IMR-90 (cell line): ENCODE measurements around the gene FGGY. TPM values are rescaled to one million over a fixed set of nuclear protein-coding genes. Genes with fewer than 3 reads are reported as not detected.

ENCODE experiments used
- ATAC-seq: fragments of 200-7000 bp; cut with Tn5 transposase; 2 replicates; pipeline ENCODE4 v1.9.1; 2020; ENCODE audit warnings: low read depth, mild to moderate bottlenecking, moderate library complexity
- BruUV-seq: library from RNA; stranded (reverse); fragments of 400-500 nt; replicated peaks from 2 replicates; lab custom pipeline; 2021; lab: Mats Ljungman, UMichigan
- CTCF ChIA-PET: fragments of 300-600 bp; formaldehyde crosslinking; extraction: SDS; loops from one replicate; lab custom pipeline; 2021; ENCODE audit warnings: antibody characterized with exemption; lab: Yijun Ruan, JAX
- POLR2A ChIA-PET: fragments of 300-600 bp; sonication (Branson Sonifier 250); formaldehyde crosslinking; loops from one replicate; lab custom pipeline; 2022; ENCODE audit warnings: antibody characterized with exemption; ENCODE audit not compliant: unreplicated experiment; lab: Charles Lee
- DNase-seq: peaks from one replicate; pipeline ENCODE4 v3.0.0; 2013
- H2AFZ ChIP-seq: replicated peaks from 2 replicates; pipeline ENCODE3; 2013; ENCODE audit warnings: low read length, mild to moderate bottlenecking; ENCODE audit not compliant: poor library complexity
- H2AK5ac ChIP-seq: 2 replicates; pipeline ENCODE4 v1.6.1; 2013; ENCODE audit warnings: low read depth, low read length, inconsistent platforms
- H2AK9ac ChIP-seq: replicated peaks from 2 replicates; pipeline ENCODE3; 2013; ENCODE audit warnings: mild to moderate bottlenecking, low read depth, low read length, moderate library complexity; ENCODE audit not compliant: poor library complexity
- H2BK120ac ChIP-seq: 2 replicates; pipeline ENCODE4 v1.6.1; 2013; ENCODE audit warnings: low read depth, low read length, inconsistent platforms
- H2BK15ac ChIP-seq: 3 replicates; pipeline ENCODE4 v1.6.1; 2013; ENCODE audit warnings: low read depth, low read length, inconsistent platforms
- H2BK20ac ChIP-seq: 2 replicates; pipeline ENCODE4 v1.6.1; 2013; ENCODE audit warnings: low read depth, mild to moderate bottlenecking, inconsistent platforms, low read length, moderate library complexity
- H2BK5ac ChIP-seq: 2 replicates; pipeline ENCODE4 v1.6.1; 2013; ENCODE audit warnings: mild to moderate bottlenecking, low read depth, low read length, inconsistent platforms; ENCODE audit not compliant: poor library complexity, severe bottlenecking
- H3K14ac ChIP-seq: replicated peaks from 2 replicates; pipeline ENCODE4 v1.6.1; 2013; ENCODE audit warnings: low read depth, low read length, inconsistent platforms
- H3K18ac ChIP-seq: 2 replicates; pipeline ENCODE4 v1.6.1; 2013; ENCODE audit warnings: low read depth, low read length, control low read depth
- H3K23ac ChIP-seq: 2 replicates; pipeline ENCODE4 v1.6.1; 2013; ENCODE audit warnings: low read depth, low read length, inconsistent platforms
- H3K27ac ChIP-seq: 2 replicates; pipeline ENCODE4 v1.5.1; 2013; ENCODE audit warnings: mild to moderate bottlenecking, control low read depth, low read length; ENCODE audit not compliant: insufficient read depth
- H3K27me3 ChIP-seq: 2 replicates; pipeline ENCODE4 v1.6.1; 2013; ENCODE audit warnings: low read length; ENCODE audit not compliant: control insufficient read depth, insufficient read depth
- H3K36me3 ChIP-seq: 2 replicates; pipeline ENCODE4 v1.6.1; 2013; ENCODE audit warnings: low read length, mixed read lengths; ENCODE audit not compliant: control insufficient read depth, insufficient read depth
- H3K4ac ChIP-seq: 2 replicates; pipeline ENCODE4 v1.6.1; 2013; ENCODE audit warnings: low read depth, low read length, inconsistent platforms
- H3K4me1 ChIP-seq: 2 replicates; pipeline ENCODE4 v1.6.1; 2013; ENCODE audit warnings: low read length, mixed read lengths; ENCODE audit not compliant: control insufficient read depth, insufficient read depth
- H3K4me2 ChIP-seq: 2 replicates; pipeline ENCODE4 v1.6.1; 2013; ENCODE audit warnings: low read depth, mild to moderate bottlenecking, control low read depth, low read length, moderate library complexity
- H3K4me3 ChIP-seq: 2 replicates; pipeline ENCODE4 v1.5.1; 2013; ENCODE audit warnings: low read depth, mild to moderate bottlenecking, control low read depth, low read length, moderate library complexity; ENCODE audit not compliant: insufficient read depth
- H3K56ac ChIP-seq: 2 replicates; pipeline ENCODE4 v1.6.1; 2013; ENCODE audit warnings: low read length, inconsistent platforms; ENCODE audit not compliant: insufficient read depth; ENCODE audit errors: extremely low read depth
- H3K79me1 ChIP-seq, 2 experiments: 2 replicates each; pipeline ENCODE4 v1.6.1; 2013; ENCODE audit warnings: low read length in 2 of 2, inconsistent platforms in 1 of 2, low read depth in 1 of 2
- H3K9ac ChIP-seq: 2 replicates; pipeline ENCODE4 v1.6.1; 2013; ENCODE audit warnings: low read depth, low read length, control low read depth
- H3K9me1 ChIP-seq: 2 replicates; pipeline ENCODE4 v1.6.1; 2013; ENCODE audit warnings: low read length, inconsistent platforms; ENCODE audit not compliant: insufficient read depth
- H3K9me3 ChIP-seq: 2 replicates; pipeline ENCODE4 v1.6.1; 2013; ENCODE audit warnings: low read length; ENCODE audit not compliant: control insufficient read depth, insufficient read depth
- H4K20me1 ChIP-seq: 2 replicates; pipeline ENCODE4 v1.6.1; 2013; ENCODE audit warnings: low read length, inconsistent platforms; ENCODE audit not compliant: insufficient read depth
- H4K5ac ChIP-seq: 2 replicates; pipeline ENCODE4 v1.6.1; 2013; ENCODE audit warnings: mild to moderate bottlenecking, low read depth, low read length, control low read depth
- H4K8ac ChIP-seq, 2 experiments: 2 replicates each; pipeline ENCODE4 v1.6.1; 2013; ENCODE audit warnings: low read depth in 2 of 2, low read length in 2 of 2, control low read depth in 1 of 2, inconsistent platforms in 1 of 2
- H4K91ac ChIP-seq: 2 replicates; pipeline ENCODE4 v1.6.1; 2013; ENCODE audit warnings: low read depth, low read length, inconsistent platforms; ENCODE audit not compliant: insufficient read depth
- MXI1 ChIP-seq: IDR thresholded peaks from 2 replicates; pipeline ENCODE4 v1.6.1; 2012; ENCODE audit warnings: low read depth, mild to moderate bottlenecking, low read length, moderate library complexity, borderline replicate concordance
- RCOR1 ChIP-seq: IDR thresholded peaks from 2 replicates; pipeline ENCODE4 v1.6.1; 2012; ENCODE audit warnings: mild to moderate bottlenecking, low read length, improper control_type of control experiment; ENCODE audit not compliant: insufficient replicate concordance
- SMC3 ChIP-seq: fragments of 150-350 bp; IDR thresholded peaks from 2 replicates; pipeline ENCODE4 v1.6.1; 2016; ENCODE audit warnings: low read depth, mild to moderate bottlenecking, antibody characterized with exemption, low read length, moderate library complexity
- WGBS, 2 experiments: methylation state at CpG; one replicate each; pipeline versions ENCODE4 v1.1.5 to v1.1.7; 2013; ENCODE audit warnings: missing lambda C conversion rate in 2 of 2; ENCODE audit not compliant: insufficient read length in 1 of 2; ENCODE audit errors: extremely low coverage in 2 of 2; 5-methylcytosine and 5-hydroxymethylcytosine counted together
- dilution Hi-C: fragments of 300-500 bp; cut with HindIII; formaldehyde crosslinking; loops from one replicate; pipeline ENCODE4 v1.14.3; 2018; ENCODE audit warnings: low sequenced_read_pairs; ENCODE audit not compliant: unreplicated experiment
- in situ Hi-C: fragments of 300-500 bp; cut with MboI; formaldehyde crosslinking; loops from 3 replicates; pipeline ENCODE4 v1.14.3; 2019; ENCODE audit warnings: low sequenced_read_pairs, inconsistent platforms, mixed read lengths
- intact Hi-C: fragments of 100-400 bp; cut with micrococcal nuclease; formaldehyde crosslinking; loops from 2 replicates; pipeline ENCODE4 v1.10.0; 2022
- polyA plus RNA-seq, 3 experiments: library from polyadenylated mRNA; depleted of rRNA; stranded (reverse); fragments of >200 nt; gene quantifications; 2 replicates each; pipeline ENCODE4 v1.2.3, GENCODE V29; 2012; ENCODE audit warnings: low replicate concordance in 1 of 3
- total RNA-seq: library from RNA; depleted of rRNA; stranded (reverse); fragments of >200 nt; gene quantifications from 2 replicates; pipeline ENCODE4 v1.2.3, GENCODE V29; 2012
- TF ChIP-seq, protein P1 (sequence below): conservative IDR thresholded peaks from 2 replicates; pipeline ENCODE4 v1.5.1; 2012; ENCODE audit warnings: mild to moderate bottlenecking, low read depth, low read length, improper control_type of control experiment
- TF ChIP-seq, protein P2 (sequence below): fragments of 150-350 bp; IDR thresholded peaks from 2 replicates; pipeline ENCODE4 v1.6.1; 2017; ENCODE audit warnings: mild to moderate bottlenecking, antibody characterized with exemption, low read length, low read depth

Gene FGGY
- total and polyA plus RNA-seq, 2 of the 4 experiments (the other 2 are of a cell fraction), result 5.6 to 14.0 TPM

DNA sequence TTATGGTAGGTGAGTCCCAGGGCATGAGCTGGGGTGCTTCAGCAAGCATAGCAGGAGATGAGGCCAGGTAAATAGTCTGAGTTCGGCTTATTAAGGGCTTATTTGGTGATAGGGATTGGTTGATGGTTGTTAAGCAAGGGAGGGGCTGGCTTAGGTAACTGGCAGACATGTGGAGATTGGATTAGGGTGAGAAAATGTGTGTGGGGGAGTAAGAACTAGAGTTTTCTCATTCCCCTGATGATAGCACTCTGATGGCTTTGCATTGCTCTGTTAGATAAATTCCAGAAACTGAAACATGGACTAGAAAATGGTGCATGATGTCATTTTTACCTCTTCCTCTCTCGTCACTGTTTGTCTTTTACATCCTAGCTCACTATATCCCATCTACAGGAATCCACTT, 53.6 kb downstream of the FGGY start:
- no TSS peak for BruUV-seq
- POLR2A ChIA-PET, result no interaction called here
- H4K8ac ChIP-seq, result no peak overlapping the region
- TF ChIP-seq, protein P1, sequence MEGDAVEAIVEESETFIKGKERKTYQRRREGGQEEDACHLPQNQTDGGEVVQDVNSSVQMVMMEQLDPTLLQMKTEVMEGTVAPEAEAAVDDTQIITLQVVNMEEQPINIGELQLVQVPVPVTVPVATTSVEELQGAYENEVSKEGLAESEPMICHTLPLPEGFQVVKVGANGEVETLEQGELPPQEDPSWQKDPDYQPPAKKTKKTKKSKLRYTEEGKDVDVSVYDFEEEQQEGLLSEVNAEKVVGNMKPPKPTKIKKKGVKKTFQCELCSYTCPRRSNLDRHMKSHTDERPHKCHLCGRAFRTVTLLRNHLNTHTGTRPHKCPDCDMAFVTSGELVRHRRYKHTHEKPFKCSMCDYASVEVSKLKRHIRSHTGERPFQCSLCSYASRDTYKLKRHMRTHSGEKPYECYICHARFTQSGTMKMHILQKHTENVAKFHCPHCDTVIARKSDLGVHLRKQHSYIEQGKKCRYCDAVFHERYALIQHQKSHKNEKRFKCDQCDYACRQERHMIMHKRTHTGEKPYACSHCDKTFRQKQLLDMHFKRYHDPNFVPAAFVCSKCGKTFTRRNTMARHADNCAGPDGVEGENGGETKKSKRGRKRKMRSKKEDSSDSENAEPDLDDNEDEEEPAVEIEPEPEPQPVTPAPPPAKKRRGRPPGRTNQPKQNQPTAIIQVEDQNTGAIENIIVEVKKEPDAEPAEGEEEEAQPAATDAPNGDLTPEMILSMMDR, result no peak
- TF ChIP-seq MXI1 (no peak), SMC3 (no peak), RCOR1 (no peak)
- TF ChIP-seq, protein P2, sequence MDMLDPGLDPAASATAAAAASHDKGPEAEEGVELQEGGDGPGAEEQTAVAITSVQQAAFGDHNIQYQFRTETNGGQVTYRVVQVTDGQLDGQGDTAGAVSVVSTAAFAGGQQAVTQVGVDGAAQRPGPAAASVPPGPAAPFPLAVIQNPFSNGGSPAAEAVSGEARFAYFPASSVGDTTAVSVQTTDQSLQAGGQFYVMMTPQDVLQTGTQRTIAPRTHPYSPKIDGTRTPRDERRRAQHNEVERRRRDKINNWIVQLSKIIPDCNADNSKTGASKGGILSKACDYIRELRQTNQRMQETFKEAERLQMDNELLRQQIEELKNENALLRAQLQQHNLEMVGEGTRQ, result no peak
- no peak overlapping the region for H4K91ac ChIP-seq
- peaks cover 2% of the 10 kb centered on the region; the same call in 1 of the 2 replicates for H3K4me1 ChIP-seq
- no peaks in the 10 kb centered on the region for H3K27me3 ChIP-seq
- H3K9me3 ChIP-seq, result no peaks in the 10 kb centered on the region
- ATAC-seq, result no peak
- H3K9ac ChIP-seq, result no peak overlapping the region
- no peak overlapping the region for H4K5ac ChIP-seq
- H3K23ac ChIP-seq, result no peak overlapping the region
- no peak overlapping the region for H2BK20ac ChIP-seq
- in situ Hi-C loops, result no loop called here
- H3K9me1 ChIP-seq, result peaks cover 2% of the 10 kb centered on the region; the same call in 1 of the 2 replicates
- no peak overlapping the region for H2BK5ac ChIP-seq
- H3K18ac ChIP-seq, result no peak overlapping the region
- H2BK15ac ChIP-seq, result no peak overlapping the region
- intact Hi-C loops, result no loop called here
- H2AFZ ChIP-seq, result no peak overlapping the region
- H3K36me3 ChIP-seq, result no peaks in the 10 kb centered on the region
- no peak overlapping the region for H3K4ac ChIP-seq
- 83% methylated on average over 1 of the region's 2 CpGs; no CpG with 5 or more reads in 1 of the 2 experiments for WGBS, 2 experiments
- H3K14ac ChIP-seq, result no peak overlapping the region
- H3K27ac ChIP-seq, result no peak overlapping the region
- no peaks in the 10 kb centered on the region for H3K79me1 ChIP-seq
- no peaks in the 10 kb centered on the region for H4K20me1 ChIP-seq
- no peak overlapping the region for H3K4me3 ChIP-seq
- H2AK5ac ChIP-seq, result no peak overlapping the region
- H2BK120ac ChIP-seq, result no peak overlapping the region
- CTCF ChIA-PET, result no interaction called here
- dilution Hi-C loops, result no loop called here
- no peak overlapping the region for H3K4me2 ChIP-seq
- DNase-seq, result no peak
- H2AK9ac ChIP-seq, result no peak overlapping the region
- H3K56ac ChIP-seq, result no peak overlapping the region
